GM23338 (cell line): ENCODE measurements around the gene GRID1. TPM values are rescaled to one million over a fixed set of nuclear protein-coding genes. Genes with fewer than 3 reads are reported as not detected.

ENCODE experiments used
- ATAC-seq: fragments of 200-7000 bp; cut with Tn5 transposase; 3 replicates; pipeline ENCODE4 v1.9.1; 2020
- DNase-seq: peaks from one replicate; pipeline ENCODE4 v3.0.0-alpha.2; 2015; ENCODE audit warnings: low spot score
- H2AFZ ChIP-seq: fragments of 200-600 bp; sonication (generic); 2 replicates; pipeline ENCODE4 v1.8.0; 2016; ENCODE audit warnings: antibody characterized with exemption, mild to moderate bottlenecking, moderate library complexity
- H3F3A ChIP-seq: fragments of 200-600 bp; sonication (generic); replicated peaks from 2 replicates; pipeline ENCODE4 v1.8.0; 2017; ENCODE audit warnings: antibody characterized with exemption, mixed run types, low read depth
- H3K27ac ChIP-seq: fragments of 200-600 bp; sonication (generic); 2 replicates; pipeline ENCODE4 v1.6.1; 2016; ENCODE audit warnings: low read depth
- H3K27me3 ChIP-seq: fragments of 200-600 bp; sonication (generic); 2 replicates; pipeline ENCODE4 v1.8.0; 2016; ENCODE audit warnings: mild to moderate bottlenecking, mixed run types, moderate library complexity; ENCODE audit not compliant: insufficient read depth
- H3K36me3 ChIP-seq: fragments of 200-600 bp; sonication (generic); 2 replicates; pipeline ENCODE4 v1.8.0; 2016; ENCODE audit warnings: mild to moderate bottlenecking; ENCODE audit not compliant: insufficient read depth
- H3K4me1 ChIP-seq: fragments of 200-600 bp; sonication (generic); 2 replicates; pipeline ENCODE4 v1.8.0; 2016; ENCODE audit warnings: mild to moderate bottlenecking, moderate library complexity; ENCODE audit not compliant: insufficient read depth
- H3K4me2 ChIP-seq: fragments of 200-600 bp; sonication (generic); 2 replicates; pipeline ENCODE4 v1.7.1; 2017; ENCODE audit warnings: mixed run types
- H3K4me3 ChIP-seq: fragments of 200-600 bp; sonication (generic); 2 replicates; pipeline ENCODE4 v1.6.1; 2016; ENCODE audit warnings: mixed run types
- H3K79me2 ChIP-seq: fragments of 200-600 bp; sonication (generic); replicated peaks from 2 replicates; pipeline ENCODE4 v1.8.0; 2017; ENCODE audit warnings: mild to moderate bottlenecking; ENCODE audit not compliant: insufficient read depth
- H3K9me2 ChIP-seq: fragments of 200-600 bp; sonication (generic); 2 replicates; pipeline ENCODE4 v1.8.0; 2017; ENCODE audit not compliant: insufficient read depth
- H4K20me1 ChIP-seq: fragments of 200-600 bp; sonication (generic); replicated peaks from 2 replicates; pipeline ENCODE4 v1.8.0; 2017; ENCODE audit warnings: mild to moderate bottlenecking; ENCODE audit not compliant: insufficient read depth
- H3K27ac Mint-ChIP-seq: 2 replicates; pipeline ENCODE4 v1.8.0; 2020; ENCODE audit warnings: inconsistent platforms, mild to moderate bottlenecking, moderate library complexity, mixed read lengths
- H3K27me3 Mint-ChIP-seq: 3 replicates; pipeline ENCODE4 v1.8.0; 2022; ENCODE audit warnings: low read depth, mild to moderate bottlenecking, moderate library complexity, mixed read lengths, inconsistent platforms; ENCODE audit not compliant: insufficient read depth, poor library complexity
- H3K36me3 Mint-ChIP-seq: 3 replicates; pipeline ENCODE4 v1.8.0; 2021; ENCODE audit warnings: low read depth, mild to moderate bottlenecking, inconsistent platforms, moderate library complexity, mixed read lengths
- H3K4me1 Mint-ChIP-seq: 3 replicates; pipeline ENCODE4 v1.8.0; 2020; ENCODE audit warnings: mild to moderate bottlenecking, inconsistent platforms, mixed read lengths
- H3K4me3 Mint-ChIP-seq: 3 replicates; pipeline ENCODE4 v1.8.0; 2021; ENCODE audit warnings: moderate library complexity, mild to moderate bottlenecking, inconsistent platforms, mixed read lengths
- H3K9me3 Mint-ChIP-seq: 3 replicates; pipeline ENCODE4 v1.8.0; 2020; ENCODE audit warnings: moderate library complexity, mild to moderate bottlenecking, inconsistent platforms, mixed read lengths
- CREB1 ChIP-seq: fragments of 250-450 bp; sonication (Bioruptor Pico); IDR thresholded peaks from 2 replicates; pipeline ENCODE4 v1.5.0; 2020; ENCODE audit warnings: low read depth, mild to moderate bottlenecking, moderate library complexity
- EZH2 ChIP-seq: fragments of 200-600 bp; sonication (generic); IDR thresholded peaks from one replicate; pipeline ENCODE4 v1.8.0; 2017; ENCODE audit warnings: antibody characterized with exemption, mild to moderate bottlenecking, low read depth; ENCODE audit not compliant: unreplicated experiment
- EZH2phosphoT487 ChIP-seq: fragments of 200-600 bp; sonication (generic); IDR thresholded peaks from one replicate; pipeline ENCODE4 v1.8.1; 2018; ENCODE audit warnings: antibody characterized with exemption; ENCODE audit not compliant: unreplicated experiment
- JUNB ChIP-seq: IDR thresholded peaks from one replicate; pipeline ENCODE4 v1.6.1; 2016; ENCODE audit warnings: antibody characterized with exemption; ENCODE audit not compliant: unreplicated experiment
- NANOG ChIP-seq: IDR thresholded peaks from 2 replicates; pipeline ENCODE4 v1.6.1; 2016; ENCODE audit warnings: antibody characterized with exemption, borderline replicate concordance
- POLR2AphosphoS5 ChIP-seq: IDR thresholded peaks from 2 replicates; pipeline ENCODE4 v1.6.1; 2016; ENCODE audit warnings: antibody characterized with exemption, low read depth
- STAT1 ChIP-seq: IDR thresholded peaks from one replicate; pipeline ENCODE4 v1.6.1; 2016; ENCODE audit warnings: antibody characterized with exemption; ENCODE audit not compliant: unreplicated experiment
- ZNF114 ChIP-seq: fragments of 250-450 bp; sonication (Bioruptor Pico); IDR thresholded peaks from 2 replicates; pipeline ENCODE4 v1.5.0; 2020; ENCODE audit warnings: mild to moderate bottlenecking, moderate library complexity
- ZNF331 ChIP-seq: fragments of 250-450 bp; sonication (Bioruptor Pico); IDR thresholded peaks from 2 replicates; pipeline ENCODE4 v1.5.0; 2020; ENCODE audit warnings: low read depth, mild to moderate bottlenecking, moderate library complexity
- polyA plus RNA-seq: library from polyadenylated mRNA; unstranded; fragments of >200 nt; fragmentation: Nextera tagmentation; extraction: Ambion mirVana; gene quantifications from 2 replicates; pipeline ENCODE4 v1.2.1, GENCODE V29; 2016
- total RNA-seq: library from RNA; depleted of rRNA; stranded (reverse); fragments of >200 nt; shearing (Covaris generic); gene quantifications from 2 replicates; pipeline ENCODE4 v1.2.3, GENCODE V29; 2014
- TF ChIP-seq, protein P1 (sequence below), 2 experiments: fragments of 200-600 bp in 1 of 2; sonication (generic) in 1 of 2; conservative IDR thresholded peaks; 2 replicates each; pipeline versions ENCODE4 v1.5.1 to v1.6.1; 2016 to 2017; ENCODE audit warnings: antibody characterized with exemption in 2 of 2, low read depth in 2 of 2, mild to moderate bottlenecking in 2 of 2, moderate library complexity in 1 of 2
- TF ChIP-seq, protein P2 (sequence below): IDR thresholded peaks from one replicate; pipeline ENCODE4 v1.6.1; 2018; ENCODE audit warnings: antibody characterized with exemption; ENCODE audit not compliant: unreplicated experiment
- TF ChIP-seq, protein P3 (sequence below): fragments of 250-450 bp; sonication (Bioruptor Pico); IDR thresholded peaks from 2 replicates; pipeline ENCODE4 v1.5.0; 2020; ENCODE audit warnings: mild to moderate bottlenecking, moderate library complexity
- TF ChIP-seq, protein P4 (sequence below): IDR thresholded peaks from 2 replicates; pipeline ENCODE4 v1.6.1; 2016; ENCODE audit warnings: antibody characterized with exemption

GRID1 gene
- total and polyA plus RNA-seq, 2 experiments from 2014 or later, result 0.14 to 0.15 TPM

DNA sequence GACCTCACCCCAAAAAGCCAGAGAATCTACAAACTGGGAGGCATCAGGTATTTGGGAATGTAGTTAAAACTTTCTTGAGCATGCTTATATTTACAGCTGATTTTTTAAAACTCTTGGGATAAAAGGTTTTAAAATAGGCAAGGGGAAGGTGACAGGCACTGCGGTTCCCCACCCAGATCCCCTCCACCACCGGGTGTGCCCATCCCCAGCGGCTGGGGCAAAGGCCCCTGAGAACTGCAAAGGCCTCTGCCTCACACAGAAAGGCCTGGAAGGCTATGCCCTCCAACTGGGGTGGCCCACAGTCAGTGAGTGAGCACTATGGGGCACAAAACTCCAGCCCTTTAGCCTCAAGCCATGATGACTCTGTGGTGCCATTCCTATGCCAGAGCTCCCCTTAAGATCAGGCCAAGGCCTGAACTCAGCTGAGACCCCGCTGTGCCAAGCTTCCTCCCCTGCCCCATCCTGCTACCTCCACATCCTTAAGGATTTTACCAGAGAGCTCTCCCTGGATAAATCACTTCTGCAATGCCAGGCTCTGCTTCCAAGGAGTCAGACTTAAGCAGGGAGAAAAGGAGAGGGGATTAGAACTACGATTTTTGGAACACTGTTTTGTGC, 299.1 kb downstream of the GRID1 start:
- no peak overlapping the region for H3K4me2 ChIP-seq
- no peak overlapping the region for H3K27ac Mint-ChIP-seq
- ATAC-seq, result no peak
- H3K9me2 ChIP-seq, result no peaks in the 10 kb centered on the region
- no peaks in the 10 kb centered on the region for H3K27me3 ChIP-seq
- no peaks in the 10 kb centered on the region for H3K36me3 Mint-ChIP-seq
- peaks cover 3% of the 10 kb centered on the region for H3K27me3 Mint-ChIP-seq
- H2AFZ ChIP-seq, result no peak overlapping the region
- peaks cover 2% of the 10 kb centered on the region; the same call in 2 of the 3 replicates for H3K4me1 Mint-ChIP-seq
- no peaks in the 10 kb centered on the region for H3F3A ChIP-seq
- no peaks in the 10 kb centered on the region for H3K36me3 ChIP-seq
- no peaks in the 10 kb centered on the region for H3K4me1 ChIP-seq
- TF ChIP-seq EZH2phosphoT487 (no peak), ZNF331 (CRISPR knock-in tag) (no peak), EZH2 (no peak), POLR2AphosphoS5 (no peak), NANOG (no peak), STAT1 (no peak), CREB1 (CRISPR knock-in tag) (no peak), JUNB (no peak), ZNF114 (no peak)
- TF ChIP-seq, protein P1, sequence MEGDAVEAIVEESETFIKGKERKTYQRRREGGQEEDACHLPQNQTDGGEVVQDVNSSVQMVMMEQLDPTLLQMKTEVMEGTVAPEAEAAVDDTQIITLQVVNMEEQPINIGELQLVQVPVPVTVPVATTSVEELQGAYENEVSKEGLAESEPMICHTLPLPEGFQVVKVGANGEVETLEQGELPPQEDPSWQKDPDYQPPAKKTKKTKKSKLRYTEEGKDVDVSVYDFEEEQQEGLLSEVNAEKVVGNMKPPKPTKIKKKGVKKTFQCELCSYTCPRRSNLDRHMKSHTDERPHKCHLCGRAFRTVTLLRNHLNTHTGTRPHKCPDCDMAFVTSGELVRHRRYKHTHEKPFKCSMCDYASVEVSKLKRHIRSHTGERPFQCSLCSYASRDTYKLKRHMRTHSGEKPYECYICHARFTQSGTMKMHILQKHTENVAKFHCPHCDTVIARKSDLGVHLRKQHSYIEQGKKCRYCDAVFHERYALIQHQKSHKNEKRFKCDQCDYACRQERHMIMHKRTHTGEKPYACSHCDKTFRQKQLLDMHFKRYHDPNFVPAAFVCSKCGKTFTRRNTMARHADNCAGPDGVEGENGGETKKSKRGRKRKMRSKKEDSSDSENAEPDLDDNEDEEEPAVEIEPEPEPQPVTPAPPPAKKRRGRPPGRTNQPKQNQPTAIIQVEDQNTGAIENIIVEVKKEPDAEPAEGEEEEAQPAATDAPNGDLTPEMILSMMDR (conservative IDR thresholded peaks at IDR 0.05; ENCODE audit: low read depth in 2 of 2), result no peak
- TF ChIP-seq, protein P2, sequence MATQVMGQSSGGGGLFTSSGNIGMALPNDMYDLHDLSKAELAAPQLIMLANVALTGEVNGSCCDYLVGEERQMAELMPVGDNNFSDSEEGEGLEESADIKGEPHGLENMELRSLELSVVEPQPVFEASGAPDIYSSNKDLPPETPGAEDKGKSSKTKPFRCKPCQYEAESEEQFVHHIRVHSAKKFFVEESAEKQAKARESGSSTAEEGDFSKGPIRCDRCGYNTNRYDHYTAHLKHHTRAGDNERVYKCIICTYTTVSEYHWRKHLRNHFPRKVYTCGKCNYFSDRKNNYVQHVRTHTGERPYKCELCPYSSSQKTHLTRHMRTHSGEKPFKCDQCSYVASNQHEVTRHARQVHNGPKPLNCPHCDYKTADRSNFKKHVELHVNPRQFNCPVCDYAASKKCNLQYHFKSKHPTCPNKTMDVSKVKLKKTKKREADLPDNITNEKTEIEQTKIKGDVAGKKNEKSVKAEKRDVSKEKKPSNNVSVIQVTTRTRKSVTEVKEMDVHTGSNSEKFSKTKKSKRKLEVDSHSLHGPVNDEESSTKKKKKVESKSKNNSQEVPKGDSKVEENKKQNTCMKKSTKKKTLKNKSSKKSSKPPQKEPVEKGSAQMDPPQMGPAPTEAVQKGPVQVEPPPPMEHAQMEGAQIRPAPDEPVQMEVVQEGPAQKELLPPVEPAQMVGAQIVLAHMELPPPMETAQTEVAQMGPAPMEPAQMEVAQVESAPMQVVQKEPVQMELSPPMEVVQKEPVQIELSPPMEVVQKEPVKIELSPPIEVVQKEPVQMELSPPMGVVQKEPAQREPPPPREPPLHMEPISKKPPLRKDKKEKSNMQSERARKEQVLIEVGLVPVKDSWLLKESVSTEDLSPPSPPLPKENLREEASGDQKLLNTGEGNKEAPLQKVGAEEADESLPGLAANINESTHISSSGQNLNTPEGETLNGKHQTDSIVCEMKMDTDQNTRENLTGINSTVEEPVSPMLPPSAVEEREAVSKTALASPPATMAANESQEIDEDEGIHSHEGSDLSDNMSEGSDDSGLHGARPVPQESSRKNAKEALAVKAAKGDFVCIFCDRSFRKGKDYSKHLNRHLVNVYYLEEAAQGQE, result no peak
- TF ChIP-seq, protein P3, sequence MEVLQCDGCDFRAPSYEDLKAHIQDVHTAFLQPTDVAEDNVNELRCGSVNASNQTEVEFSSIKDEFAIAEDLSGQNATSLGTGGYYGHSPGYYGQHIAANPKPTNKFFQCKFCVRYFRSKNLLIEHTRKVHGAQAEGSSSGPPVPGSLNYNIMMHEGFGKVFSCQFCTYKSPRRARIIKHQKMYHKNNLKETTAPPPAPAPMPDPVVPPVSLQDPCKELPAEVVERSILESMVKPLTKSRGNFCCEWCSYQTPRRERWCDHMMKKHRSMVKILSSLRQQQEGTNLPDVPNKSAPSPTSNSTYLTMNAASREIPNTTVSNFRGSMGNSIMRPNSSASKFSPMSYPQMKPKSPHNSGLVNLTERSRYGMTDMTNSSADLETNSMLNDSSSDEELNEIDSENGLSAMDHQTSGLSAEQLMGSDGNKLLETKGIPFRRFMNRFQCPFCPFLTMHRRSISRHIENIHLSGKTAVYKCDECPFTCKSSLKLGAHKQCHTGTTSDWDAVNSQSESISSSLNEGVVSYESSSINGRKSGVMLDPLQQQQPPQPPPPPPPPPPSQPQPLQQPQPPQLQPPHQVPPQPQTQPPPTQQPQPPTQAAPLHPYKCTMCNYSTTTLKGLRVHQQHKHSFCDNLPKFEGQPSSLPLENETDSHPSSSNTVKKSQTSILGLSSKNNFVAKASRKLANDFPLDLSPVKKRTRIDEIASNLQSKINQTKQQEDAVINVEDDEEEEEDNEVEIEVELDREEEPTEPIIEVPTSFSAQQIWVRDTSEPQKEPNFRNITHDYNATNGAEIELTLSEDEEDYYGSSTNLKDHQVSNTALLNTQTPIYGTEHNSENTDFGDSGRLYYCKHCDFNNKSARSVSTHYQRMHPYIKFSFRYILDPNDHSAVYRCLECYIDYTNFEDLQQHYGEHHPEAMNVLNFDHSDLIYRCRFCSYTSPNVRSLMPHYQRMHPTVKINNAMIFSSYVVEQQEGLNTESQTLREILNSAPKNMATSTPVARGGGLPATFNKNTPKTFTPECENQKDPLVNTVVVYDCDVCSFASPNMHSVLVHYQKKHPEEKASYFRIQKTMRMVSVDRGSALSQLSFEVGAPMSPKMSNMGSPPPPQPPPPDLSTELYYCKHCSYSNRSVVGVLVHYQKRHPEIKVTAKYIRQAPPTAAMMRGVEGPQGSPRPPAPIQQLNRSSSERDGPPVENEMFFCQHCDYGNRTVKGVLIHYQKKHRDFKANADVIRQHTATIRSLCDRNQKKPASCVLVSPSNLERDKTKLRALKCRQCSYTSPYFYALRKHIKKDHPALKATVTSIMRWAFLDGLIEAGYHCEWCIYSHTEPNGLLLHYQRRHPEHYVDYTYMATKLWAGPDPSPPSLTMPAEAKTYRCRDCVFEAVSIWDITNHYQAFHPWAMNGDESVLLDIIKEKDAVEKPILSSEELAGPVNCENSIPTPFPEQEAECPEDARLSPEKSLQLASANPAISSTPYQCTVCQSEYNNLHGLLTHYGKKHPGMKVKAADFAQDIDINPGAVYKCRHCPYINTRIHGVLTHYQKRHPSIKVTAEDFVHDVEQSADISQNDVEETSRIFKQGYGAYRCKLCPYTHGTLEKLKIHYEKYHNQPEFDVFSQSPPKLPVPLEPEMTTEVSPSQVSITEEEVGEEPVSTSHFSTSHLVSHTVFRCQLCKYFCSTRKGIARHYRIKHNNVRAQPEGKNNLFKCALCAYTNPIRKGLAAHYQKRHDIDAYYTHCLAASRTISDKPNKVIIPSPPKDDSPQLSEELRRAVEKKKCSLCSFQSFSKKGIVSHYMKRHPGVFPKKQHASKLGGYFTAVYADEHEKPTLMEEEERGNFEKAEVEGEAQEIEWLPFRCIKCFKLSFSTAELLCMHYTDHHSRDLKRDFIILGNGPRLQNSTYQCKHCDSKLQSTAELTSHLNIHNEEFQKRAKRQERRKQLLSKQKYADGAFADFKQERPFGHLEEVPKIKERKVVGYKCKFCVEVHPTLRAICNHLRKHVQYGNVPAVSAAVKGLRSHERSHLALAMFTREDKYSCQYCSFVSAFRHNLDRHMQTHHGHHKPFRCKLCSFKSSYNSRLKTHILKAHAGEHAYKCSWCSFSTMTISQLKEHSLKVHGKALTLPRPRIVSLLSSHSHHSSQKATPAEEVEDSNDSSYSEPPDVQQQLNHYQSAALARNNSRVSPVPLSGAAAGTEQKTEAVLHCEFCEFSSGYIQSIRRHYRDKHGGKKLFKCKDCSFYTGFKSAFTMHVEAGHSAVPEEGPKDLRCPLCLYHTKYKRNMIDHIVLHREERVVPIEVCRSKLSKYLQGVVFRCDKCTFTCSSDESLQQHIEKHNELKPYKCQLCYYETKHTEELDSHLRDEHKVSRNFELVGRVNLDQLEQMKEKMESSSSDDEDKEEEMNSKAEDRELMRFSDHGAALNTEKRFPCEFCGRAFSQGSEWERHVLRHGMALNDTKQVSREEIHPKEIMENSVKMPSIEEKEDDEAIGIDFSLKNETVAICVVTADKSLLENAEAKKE (CRISPR knock-in tag), result no peak
- TF ChIP-seq, protein P4, sequence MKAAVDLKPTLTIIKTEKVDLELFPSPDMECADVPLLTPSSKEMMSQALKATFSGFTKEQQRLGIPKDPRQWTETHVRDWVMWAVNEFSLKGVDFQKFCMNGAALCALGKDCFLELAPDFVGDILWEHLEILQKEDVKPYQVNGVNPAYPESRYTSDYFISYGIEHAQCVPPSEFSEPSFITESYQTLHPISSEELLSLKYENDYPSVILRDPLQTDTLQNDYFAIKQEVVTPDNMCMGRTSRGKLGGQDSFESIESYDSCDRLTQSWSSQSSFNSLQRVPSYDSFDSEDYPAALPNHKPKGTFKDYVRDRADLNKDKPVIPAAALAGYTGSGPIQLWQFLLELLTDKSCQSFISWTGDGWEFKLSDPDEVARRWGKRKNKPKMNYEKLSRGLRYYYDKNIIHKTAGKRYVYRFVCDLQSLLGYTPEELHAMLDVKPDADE, result no peak
- no peak overlapping the region for H3K4me3 Mint-ChIP-seq
- H3K9me3 Mint-ChIP-seq, result peaks cover 58% of the 10 kb centered on the region
- DNase-seq, result no peak
- H4K20me1 ChIP-seq, result no peaks in the 10 kb centered on the region
- no peak overlapping the region for H3K4me3 ChIP-seq
- no peak overlapping the region for H3K27ac ChIP-seq
- H3K79me2 ChIP-seq, result no peaks in the 10 kb centered on the region
